ENCODE results near the gene SP140.
"Not testable (repeated sequence)": the region's sequence is repeated elsewhere in the genome, so short reads cannot be mapped to it uniquely, and the experiment has no call there.

Gene SP140

GRCh38 chr2:230295192-230295591, 69.7 kb downstream of the SP140 start:
- DNase-seq (ENCODE audit: low read depth): no peak

GRCh38 chr2:230296917-230297316, 71.4 kb downstream of the SP140 start:
- no peak for DNase-seq (ENCODE audit: low read depth)

- no peak for DNase-seq (ENCODE audit: low read depth)
Observed at GRCh38 chr2:230299618-230300017, 74.1 kb downstream of the SP140 start.

GRCh38 chr2:230305416-230306275, 80.1 kb downstream of the SP140 start:
- DNase-seq (ENCODE audit: low read depth): no peak

GRCh38 chr2:230306474-230306873, 80.9 kb downstream of the SP140 start:
- no peak for DNase-seq (ENCODE audit: low read depth)

- DNase-seq (ENCODE audit: low read depth): no peak
Observed at GRCh38 chr2:230307485-230307884, 81.9 kb downstream of the SP140 start.

- DNase-seq (ENCODE audit: low read depth): no peak
Observed at GRCh38 chr2:230308402-230309000, 83.0 kb downstream of the SP140 start.

GRCh38 chr2:230310792-230311191, 85.3 kb downstream of the SP140 start:
- not testable (repeated sequence) for DNase-seq (ENCODE audit: low read depth)

GRCh38 chr2:230311634-230312033, 86.1 kb downstream of the SP140 start:
- not testable (repeated sequence) for DNase-seq (ENCODE audit: low read depth)

- DNase-seq (ENCODE audit: low read depth): peak; percentile 30
Observed at GRCh38 chr2:230312638-230313037, 87.1 kb downstream of the SP140 start.

GRCh38 chr2:230317366-230317765, 91.8 kb downstream of the SP140 start:
- no peak for DNase-seq (ENCODE audit: low read depth)

- no peak for DNase-seq (ENCODE audit: low read depth)
Observed at GRCh38 chr2:230318190-230319121, 92.9 kb downstream of the SP140 start.

GRCh38 chr2:230319211-230319862, 93.8 kb downstream of the SP140 start:
- DNase-seq (ENCODE audit: low read depth): no peak

- DNase-seq (ENCODE audit: low read depth): no peak
Observed at GRCh38 chr2:230321031-230321430, 95.5 kb downstream of the SP140 start.

GRCh38 chr2:230322561-230323384, 97.2 kb downstream of the SP140 start:
- no peak for DNase-seq (ENCODE audit: low read depth)

GRCh38 chr2:230323385-230324106, 98.0 kb downstream of the SP140 start:
- DNase-seq (ENCODE audit: low read depth): no peak

- no peak for DNase-seq (ENCODE audit: low read depth)
Observed at GRCh38 chr2:230324503-230324902, 99.0 kb downstream of the SP140 start.

GRCh38 chr2:230325316-230326243, 100.0 kb downstream of the SP140 start:
- DNase-seq (ENCODE audit: low read depth): no peak
